DND-41 (cell line): Measurements from ENCODE around the gene CYP26C1.

ENCODE experiments used
- EZH2 ChIP-seq: IDR thresholded peaks from 3 replicates; pipeline ENCODE4 v1.6.1; 2012; ENCODE audit warnings: borderline replicate concordance, low read depth, mild to moderate bottlenecking, moderate library complexity, low read length, inconsistent platforms; ENCODE audit not compliant: severe bottlenecking
- TF ChIP-seq, protein P1 (sequence below): IDR thresholded peaks from 2 replicates; pipeline ENCODE4 v1.5.1; 2012; ENCODE audit warnings: borderline replicate concordance, low read length, moderate library complexity, mild to moderate bottlenecking; ENCODE audit not compliant: poor library complexity, severe bottlenecking; ENCODE audit errors: extremely low read depth

DNA sequence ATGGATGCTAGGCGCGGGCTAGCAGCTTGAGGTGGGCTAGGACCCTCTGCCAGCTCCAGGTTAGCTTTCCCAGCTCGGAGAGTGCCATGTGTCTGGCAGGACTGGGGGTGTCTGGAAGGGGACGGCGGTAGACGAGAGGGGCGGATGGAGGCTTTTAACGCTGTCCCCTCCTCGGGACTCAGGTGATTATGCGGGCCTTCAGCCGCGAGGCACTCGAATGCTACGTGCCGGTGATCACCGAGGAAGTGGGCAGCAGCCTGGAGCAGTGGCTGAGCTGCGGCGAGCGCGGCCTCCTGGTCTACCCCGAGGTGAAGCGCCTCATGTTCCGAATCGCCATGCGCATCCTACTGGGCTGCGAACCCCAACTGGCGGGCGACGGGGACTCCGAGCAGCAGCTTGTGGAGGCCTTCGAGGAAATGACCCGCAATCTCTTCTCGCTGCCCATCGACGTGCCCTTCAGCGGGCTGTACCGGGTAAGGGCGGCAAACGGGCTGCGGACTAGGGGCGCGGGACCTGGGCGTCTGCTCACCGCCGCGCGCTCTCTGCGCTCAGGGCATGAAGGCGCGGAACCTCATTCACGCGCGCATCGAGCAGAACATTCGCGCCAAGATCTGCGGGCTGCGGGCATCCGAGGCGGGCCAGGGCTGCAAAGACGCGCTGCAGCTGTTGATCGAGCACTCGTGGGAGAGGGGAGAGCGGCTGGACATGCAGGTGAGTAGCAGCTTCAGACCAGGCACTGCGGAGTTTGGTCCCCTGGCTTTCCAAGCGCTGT lies 14.2 kb downstream of the CYP26C1 start:
- TF ChIP-seq EZH2 = no peak
- TF ChIP-seq, protein P1, sequence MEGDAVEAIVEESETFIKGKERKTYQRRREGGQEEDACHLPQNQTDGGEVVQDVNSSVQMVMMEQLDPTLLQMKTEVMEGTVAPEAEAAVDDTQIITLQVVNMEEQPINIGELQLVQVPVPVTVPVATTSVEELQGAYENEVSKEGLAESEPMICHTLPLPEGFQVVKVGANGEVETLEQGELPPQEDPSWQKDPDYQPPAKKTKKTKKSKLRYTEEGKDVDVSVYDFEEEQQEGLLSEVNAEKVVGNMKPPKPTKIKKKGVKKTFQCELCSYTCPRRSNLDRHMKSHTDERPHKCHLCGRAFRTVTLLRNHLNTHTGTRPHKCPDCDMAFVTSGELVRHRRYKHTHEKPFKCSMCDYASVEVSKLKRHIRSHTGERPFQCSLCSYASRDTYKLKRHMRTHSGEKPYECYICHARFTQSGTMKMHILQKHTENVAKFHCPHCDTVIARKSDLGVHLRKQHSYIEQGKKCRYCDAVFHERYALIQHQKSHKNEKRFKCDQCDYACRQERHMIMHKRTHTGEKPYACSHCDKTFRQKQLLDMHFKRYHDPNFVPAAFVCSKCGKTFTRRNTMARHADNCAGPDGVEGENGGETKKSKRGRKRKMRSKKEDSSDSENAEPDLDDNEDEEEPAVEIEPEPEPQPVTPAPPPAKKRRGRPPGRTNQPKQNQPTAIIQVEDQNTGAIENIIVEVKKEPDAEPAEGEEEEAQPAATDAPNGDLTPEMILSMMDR = no peak
